ENCODE results near the gene HEATR5A. TPM values are rescaled to one million over a fixed set of nuclear protein-coding genes. Genes with fewer than 3 reads are reported as not detected.
A peak's percentile ranks its signal among the peaks of the same experiment; 100 is the strongest.

HEATR5A gene
- total RNA-seq, 4 donors from 2014 or later: 33.8 to 39.9 (median 35.5) TPM

DNA sequence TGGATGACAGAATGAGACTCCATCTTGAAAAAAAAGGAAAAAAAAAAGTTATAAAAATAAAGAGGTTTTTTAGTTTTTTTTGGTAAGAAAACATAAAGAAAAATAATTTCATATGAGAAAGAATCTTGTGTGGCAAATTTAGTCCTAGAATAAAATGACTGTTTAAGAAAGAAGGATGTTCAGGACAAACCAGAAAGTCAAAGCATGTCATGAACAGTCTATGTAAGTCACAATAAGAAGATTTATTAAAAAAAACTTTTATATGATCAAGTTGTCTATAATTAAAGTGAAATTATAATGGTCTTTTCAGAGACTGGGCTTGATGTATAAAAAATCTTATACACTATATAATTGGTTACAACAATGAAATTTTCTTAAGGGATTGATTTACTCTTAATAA is 144.6 kb downstream of the HEATR5A start:
- Histone ChIP-seq H3K4me1 (peaks cover 0 to 7% (median 0%) of the 10 kb centered on the region in 3 donors), H3K4me3 (no peak overlapping the region), H3K9me3 (no peaks in the 10 kb centered on the region), H3K36me3 (no peaks in the 10 kb centered on the region), H3K27ac (no peak overlapping the region), H3K27me3 (no peaks in the 10 kb centered on the region)
- TF ChIP-seq POLR2AphosphoS5 (IDR thresholded peaks at IDR 0.05) (no peak), EP300 (IDR thresholded peaks at IDR 0.05) (no peak), POLR2A (IDR thresholded peaks at IDR 0.05) (no peak)
- TF ChIP-seq, protein P1, sequence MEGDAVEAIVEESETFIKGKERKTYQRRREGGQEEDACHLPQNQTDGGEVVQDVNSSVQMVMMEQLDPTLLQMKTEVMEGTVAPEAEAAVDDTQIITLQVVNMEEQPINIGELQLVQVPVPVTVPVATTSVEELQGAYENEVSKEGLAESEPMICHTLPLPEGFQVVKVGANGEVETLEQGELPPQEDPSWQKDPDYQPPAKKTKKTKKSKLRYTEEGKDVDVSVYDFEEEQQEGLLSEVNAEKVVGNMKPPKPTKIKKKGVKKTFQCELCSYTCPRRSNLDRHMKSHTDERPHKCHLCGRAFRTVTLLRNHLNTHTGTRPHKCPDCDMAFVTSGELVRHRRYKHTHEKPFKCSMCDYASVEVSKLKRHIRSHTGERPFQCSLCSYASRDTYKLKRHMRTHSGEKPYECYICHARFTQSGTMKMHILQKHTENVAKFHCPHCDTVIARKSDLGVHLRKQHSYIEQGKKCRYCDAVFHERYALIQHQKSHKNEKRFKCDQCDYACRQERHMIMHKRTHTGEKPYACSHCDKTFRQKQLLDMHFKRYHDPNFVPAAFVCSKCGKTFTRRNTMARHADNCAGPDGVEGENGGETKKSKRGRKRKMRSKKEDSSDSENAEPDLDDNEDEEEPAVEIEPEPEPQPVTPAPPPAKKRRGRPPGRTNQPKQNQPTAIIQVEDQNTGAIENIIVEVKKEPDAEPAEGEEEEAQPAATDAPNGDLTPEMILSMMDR (IDR thresholded peaks at IDR 0.05): no peak
- no peak for ATAC-seq

DNA sequence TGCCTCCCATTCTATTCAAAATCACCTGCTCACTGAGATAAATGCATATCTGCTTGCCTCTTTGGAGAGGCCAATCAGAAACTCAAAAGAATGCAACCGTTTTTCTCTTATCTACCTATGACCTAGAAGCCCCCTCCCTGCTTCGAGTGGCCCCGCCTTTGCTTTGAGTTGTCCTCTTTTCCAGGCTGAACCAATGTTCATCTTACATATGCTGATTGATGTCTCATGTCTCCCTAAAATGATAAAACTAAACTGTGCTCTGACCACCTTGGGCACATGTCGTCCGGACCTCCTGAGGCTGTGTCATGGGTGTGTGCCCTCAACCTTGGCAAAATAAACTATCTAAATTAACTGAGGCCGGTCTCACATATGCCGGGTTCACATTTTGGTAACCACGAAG is 148.7 kb downstream of the HEATR5A start:
- peaks cover 0 to 23% (median 0%) of the 10 kb centered on the region in 3 donors for H3K4me1 ChIP-seq
- no peak overlapping the region for H3K4me3 ChIP-seq
- TF ChIP-seq EP300 (IDR thresholded peaks at IDR 0.05): no peak
- ATAC-seq: no peak
- WGBS, 2 donors (ENCODE audit: low coverage in 1 of 2): 92 to 93% methylated on average over 8 of the region's 8 CpGs
- no peak overlapping the region for H3K27ac ChIP-seq
- no peaks in the 10 kb centered on the region for H3K27me3 ChIP-seq
- H3K36me3 ChIP-seq: no peaks in the 10 kb centered on the region
- no peaks in the 10 kb centered on the region for H3K9me3 ChIP-seq

DNA sequence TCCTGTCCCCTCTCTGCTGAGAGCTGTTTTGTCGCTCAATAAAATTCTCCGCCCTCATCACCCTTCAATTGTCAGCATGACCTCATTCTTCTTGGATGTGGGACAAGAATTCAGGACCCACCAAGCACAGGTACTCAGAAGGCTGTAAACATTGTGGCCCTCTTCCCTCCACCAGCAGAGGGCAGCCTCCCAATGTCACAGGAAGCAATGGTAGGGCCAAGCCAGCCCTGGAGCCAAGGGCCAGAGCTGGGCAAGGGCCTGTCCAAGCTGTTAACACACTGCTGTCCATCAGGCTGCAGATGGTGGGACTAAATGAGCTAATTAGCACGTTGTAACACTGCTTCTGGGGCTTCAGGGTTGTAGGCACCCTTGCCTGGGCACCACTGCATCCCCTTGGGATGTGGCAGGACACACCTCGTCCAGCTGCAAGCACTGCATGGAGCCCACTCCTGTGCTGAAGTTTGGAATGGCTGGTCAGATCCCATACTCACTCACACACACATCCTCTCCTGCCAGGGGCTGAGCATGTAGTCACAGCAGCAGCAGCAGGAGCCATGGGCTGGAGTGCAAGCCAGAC is 150.1 kb downstream of the HEATR5A start:
- no peak for ATAC-seq
- TF ChIP-seq POLR2A (IDR thresholded peaks at IDR 0.05): no peak
- no peak for TF ChIP-seq POLR2AphosphoS5 (IDR thresholded peaks at IDR 0.05)
- TF ChIP-seq, protein P1 (IDR thresholded peaks at IDR 0.05): peak in 2 of 4 experiments; percentile 11 to 25
- TF ChIP-seq EP300 (IDR thresholded peaks at IDR 0.05): no peak
- Histone ChIP-seq H3K4me1 (peaks cover 0 to 31% (median 4%) of the 10 kb centered on the region in 3 donors), H3K27me3 (no peaks in the 10 kb centered on the region), H3K4me3 (no peak overlapping the region), H3K9me3 (no peaks in the 10 kb centered on the region), H3K36me3 (no peaks in the 10 kb centered on the region), H3K27ac (no peak overlapping the region)
- no CpG with 5 or more reads among the region's 4 CpGs for WGBS, 2 donors (ENCODE audit: low coverage in 1 of 2)

DNA sequence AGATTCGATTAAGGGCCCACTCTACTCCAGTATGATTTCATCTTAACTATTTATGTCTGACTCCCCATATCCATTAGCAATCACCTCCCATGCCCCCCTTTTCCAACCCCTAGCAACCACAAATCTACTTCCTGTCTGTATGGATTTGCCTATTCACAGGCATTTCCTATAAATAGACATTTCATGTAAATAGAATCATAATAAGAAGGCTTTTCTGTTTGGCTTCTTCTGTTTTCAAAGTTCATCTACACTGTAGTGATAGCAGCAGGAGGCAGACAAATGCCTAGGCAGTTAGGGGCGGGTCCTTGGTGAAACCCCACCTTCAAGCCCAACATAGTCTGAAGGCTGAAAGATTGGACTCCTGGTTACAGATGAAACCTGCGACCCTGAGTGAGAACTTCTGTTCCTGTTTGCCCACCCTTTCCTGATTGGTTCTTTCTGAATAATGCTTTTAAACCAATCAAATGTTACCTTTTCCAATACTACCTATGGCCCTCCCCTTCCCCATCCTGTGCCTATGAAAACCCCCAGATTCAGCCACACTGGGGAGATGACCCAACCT is 150.6 kb downstream of the HEATR5A start:
- Histone ChIP-seq H3K9me3 (no peaks in the 10 kb centered on the region), H3K27me3 (no peaks in the 10 kb centered on the region), H3K4me1 (peaks cover 0 to 37% (median 4%) of the 10 kb centered on the region in 3 donors), H3K36me3 (no peaks in the 10 kb centered on the region), H3K27ac (no peak overlapping the region), H3K4me3 (no peak overlapping the region)
- TF ChIP-seq EP300 (IDR thresholded peaks at IDR 0.05) (no peak), POLR2AphosphoS5 (IDR thresholded peaks at IDR 0.05) (no peak), POLR2A (IDR thresholded peaks at IDR 0.05) (no peak)
- TF ChIP-seq, protein P1 (IDR thresholded peaks at IDR 0.05): no peak
- ATAC-seq: no peak
- WGBS, 2 donors (ENCODE audit: low coverage in 1 of 2): 64 to 68% methylated on average over 1 to 3 of the region's 3 CpGs

DNA sequence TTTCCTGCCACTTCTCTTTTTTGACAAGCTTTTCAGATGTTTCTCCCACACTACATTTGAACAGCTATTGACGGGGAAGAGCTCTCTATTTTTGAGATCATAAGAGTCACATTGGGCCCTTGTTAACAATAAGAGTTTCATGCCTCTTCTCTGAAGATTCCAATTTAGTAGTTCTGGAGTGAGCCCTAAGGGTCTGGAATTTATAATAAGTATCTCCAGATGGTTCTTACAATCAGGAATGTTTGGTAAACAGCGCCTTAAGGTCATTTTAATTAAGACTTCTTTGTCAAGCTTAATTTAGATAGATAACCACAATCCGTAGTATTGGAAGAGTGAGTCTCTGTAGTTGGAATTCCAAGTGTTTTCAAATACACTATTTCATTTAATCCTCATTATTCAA is 152.1 kb downstream of the HEATR5A start:
- Histone ChIP-seq H3K27me3 (no peaks in the 10 kb centered on the region), H3K36me3 (no peaks in the 10 kb centered on the region), H3K9me3 (no peaks in the 10 kb centered on the region), H3K27ac (no peak overlapping the region), H3K4me3 (no peak overlapping the region), H3K4me1 (peaks cover 0 to 44% (median 8%) of the 10 kb centered on the region in 3 donors)
- TF ChIP-seq EP300 (IDR thresholded peaks at IDR 0.05): no peak
- TF ChIP-seq POLR2A (IDR thresholded peaks at IDR 0.05): no peak
- no peak for TF ChIP-seq POLR2AphosphoS5 (IDR thresholded peaks at IDR 0.05)
- TF ChIP-seq, protein P1 (IDR thresholded peaks at IDR 0.05): no peak
- WGBS, 2 donors (ENCODE audit: low coverage in 1 of 2): 45 to 72% methylated on average over 2 to 3 of the region's 3 CpGs
- no peak for ATAC-seq

All from gastroesophageal sphincter (tissue), 4 donors.